Measurements from ENCODE around the gene C1QL3. TPM values are rescaled to one million over a fixed set of nuclear protein-coding genes. Genes with fewer than 3 reads are reported as not detected.

Gene C1QL3
- total RNA-seq, 2 experiments from 2014 or later = not detected

GRCh38 chr10:16544591-16544990 is 22.9 kb upstream of the C1QL3 start:
- no peak for DNase-seq (ENCODE audit: low spot score)
- H3K4me2 ChIP-seq (ENCODE audit: low read length) = no peak overlapping the region
- no peak overlapping the region for H3K27ac ChIP-seq (ENCODE audit: low read depth, low read length, poor library complexity, severe bottlenecking)
- H3K79me2 ChIP-seq (ENCODE audit: insufficient read depth, low read depth, low read length) = no peaks in the 10 kb centered on the region
- H3K4me3 ChIP-seq (ENCODE audit: low read depth, low read length, poor library complexity, severe bottlenecking) = no peak overlapping the region
- no TSS peak for BruUV-seq (replicated peaks)
- intact Hi-C loops (cut with micrococcal nuclease; ENCODE audit: unreplicated experiment) = no loop called here
- no peak overlapping the region for H2AFZ ChIP-seq (ENCODE audit: low read length)
- H4K20me1 ChIP-seq (ENCODE audit: insufficient read depth, low read length) = no peaks in the 10 kb centered on the region
- H3K4me1 ChIP-seq (ENCODE audit: insufficient read depth, low read length, poor library complexity, severe bottlenecking) = no peaks in the 10 kb centered on the region
- TF ChIP-seq EZH2phosphoT487 (IDR thresholded peaks at IDR 0.05; ENCODE audit: borderline replicate concordance, low read depth, low read length) (no peak), CTCF (conservative IDR thresholded peaks at IDR 0.05; ENCODE audit: low read length) (no peak)
- no peaks in the 10 kb centered on the region for H3K9me2 ChIP-seq (ENCODE audit: insufficient read depth, low read length)
- ChIA-PET POLR2A (interaction anchor here (0.7 to 1.2 kb wide), 2 partner anchors 29 to 134 kb away, joined by 3 read pairs; no protein-coding TSS in a partner anchor), CTCF (ENCODE audit: unreplicated experiment) (no interaction called here)
- H3K36me3 ChIP-seq (ENCODE audit: insufficient read depth, low read length) = no peaks in the 10 kb centered on the region
- H3K9me3 ChIP-seq (ENCODE audit: low read length) = no peaks in the 10 kb centered on the region

- no peak overlapping the region for H3K4me2 ChIP-seq (ENCODE audit: low read length)
- no peaks in the 10 kb centered on the region for H3K9me3 ChIP-seq (ENCODE audit: low read length)
- CTCF ChIA-PET (ENCODE audit: unreplicated experiment) = no interaction called here
- H3K27ac ChIP-seq (ENCODE audit: low read depth, low read length, poor library complexity, severe bottlenecking) = no peak overlapping the region
- no peaks in the 10 kb centered on the region for H3K79me2 ChIP-seq (ENCODE audit: insufficient read depth, low read depth, low read length)
- H3K9me2 ChIP-seq (ENCODE audit: insufficient read depth, low read length) = no peaks in the 10 kb centered on the region
- TF ChIP-seq EZH2phosphoT487 (IDR thresholded peaks at IDR 0.05; ENCODE audit: borderline replicate concordance, low read depth, low read length) (no peak), CTCF (conservative IDR thresholded peaks at IDR 0.05; ENCODE audit: low read length) (no peak)
- intact Hi-C loops (cut with micrococcal nuclease; ENCODE audit: unreplicated experiment) = no loop called here
- no peaks in the 10 kb centered on the region for H3K4me1 ChIP-seq (ENCODE audit: insufficient read depth, low read length, poor library complexity, severe bottlenecking)
- H4K20me1 ChIP-seq (ENCODE audit: insufficient read depth, low read length) = no peaks in the 10 kb centered on the region
- POLR2A ChIA-PET = interaction anchor here (0.7 kb wide), 1 partner anchor 134 kb away, joined by 3 read pairs; no protein-coding TSS in a partner anchor
- no peak for DNase-seq (ENCODE audit: low spot score)
- H3K4me3 ChIP-seq (ENCODE audit: low read depth, low read length, poor library complexity, severe bottlenecking) = no peak overlapping the region
- no peak overlapping the region for H2AFZ ChIP-seq (ENCODE audit: low read length)
- no TSS peak for BruUV-seq (replicated peaks)
- no peaks in the 10 kb centered on the region for H3K36me3 ChIP-seq (ENCODE audit: insufficient read depth, low read length)
Measured at GRCh38 chr10:16544099-16544498, 22.4 kb upstream of the C1QL3 start.

- Histone ChIP-seq H3K4me3 (ENCODE audit: low read depth, low read length, poor library complexity, severe bottlenecking) (no peak overlapping the region), H2AFZ (ENCODE audit: low read length) (no peak overlapping the region), H3K27ac (ENCODE audit: low read depth, low read length, poor library complexity, severe bottlenecking) (no peak overlapping the region), H4K20me1 (ENCODE audit: insufficient read depth, low read length) (no peaks in the 10 kb centered on the region), H3K4me1 (ENCODE audit: insufficient read depth, low read length, poor library complexity, severe bottlenecking) (no peaks in the 10 kb centered on the region), H3K4me2 (ENCODE audit: low read length) (no peak overlapping the region), H3K9me2 (ENCODE audit: insufficient read depth, low read length) (no peaks in the 10 kb centered on the region), H3K36me3 (ENCODE audit: insufficient read depth, low read length) (no peaks in the 10 kb centered on the region), H3K79me2 (ENCODE audit: insufficient read depth, low read depth, low read length) (no peaks in the 10 kb centered on the region), H3K9me3 (ENCODE audit: low read length) (no peaks in the 10 kb centered on the region)
- TF ChIP-seq CTCF (conservative IDR thresholded peaks at IDR 0.05; ENCODE audit: low read length) (no peak), EZH2phosphoT487 (IDR thresholded peaks at IDR 0.05; ENCODE audit: borderline replicate concordance, low read depth, low read length) (no peak)
- ChIA-PET CTCF (ENCODE audit: unreplicated experiment) (no interaction called here), POLR2A (no interaction called here)
- no TSS peak for BruUV-seq (replicated peaks)
- intact Hi-C loops (cut with micrococcal nuclease; ENCODE audit: unreplicated experiment) = no loop called here
- DNase-seq (ENCODE audit: low spot score) = no peak
Measured at GRCh38 chr10:16536155-16536554, 14.5 kb upstream of the C1QL3 start.

Measured in OCI-LY7 (cell line).